Mononuclear cell (primary cell): ENCODE results near the gene FGB. TPM values are rescaled to one million over a fixed set of nuclear protein-coding genes. Genes with fewer than 3 reads are reported as not detected.

Experiments
- H3K27me3 ChIP-seq: 2 replicates; pipeline ENCODE4 v1.6.0; 2011; ENCODE audit warnings: low read length, control low read depth; ENCODE audit not compliant: insufficient read depth
- H3K4me1 ChIP-seq: 2 replicates; pipeline ENCODE4 v1.5.1; 2011; ENCODE audit warnings: mild to moderate bottlenecking, low read length, control low read depth; ENCODE audit not compliant: insufficient read depth
- H3K4me3 ChIP-seq: 2 replicates; pipeline ENCODE4 v1.5.1; 2011; ENCODE audit warnings: mild to moderate bottlenecking, low read length, moderate library complexity
- H3K9me3 ChIP-seq: 2 replicates; pipeline ENCODE4 v1.5.1; 2011; ENCODE audit warnings: low read depth, mild to moderate bottlenecking, control low read depth, low read length
- total RNA-seq: library from RNA; depleted of rRNA; stranded (reverse); fragments of >200 nt; gene quantifications from one replicate; pipeline ENCODE4 v1.2.3, GENCODE V29; 2012

The FGB gene
- total RNA-seq, 1 donor = not detected

- H3K27me3 ChIP-seq = peaks cover 15% of the 10 kb centered on the region
- H3K9me3 ChIP-seq = no peaks in the 10 kb centered on the region
- H3K4me1 ChIP-seq = no peaks in the 10 kb centered on the region
- no peak overlapping the region for H3K4me3 ChIP-seq
Measured at GRCh38 chr4:154602404-154603020, 39.7 kb downstream of the FGB start.

GRCh38 chr4:154603033-154603943, 40.5 kb downstream of the FGB start:
- H3K4me3 ChIP-seq = no peak overlapping the region
- no peaks in the 10 kb centered on the region for H3K4me1 ChIP-seq
- no peaks in the 10 kb centered on the region for H3K9me3 ChIP-seq
- peaks cover 15% of the 10 kb centered on the region for H3K27me3 ChIP-seq

GRCh38 chr4:154604696-154605200, 41.9 kb downstream of the FGB start:
- H3K27me3 ChIP-seq = peaks cover 18% of the 10 kb centered on the region
- H3K4me3 ChIP-seq = no peak overlapping the region
- no peaks in the 10 kb centered on the region for H3K4me1 ChIP-seq
- H3K9me3 ChIP-seq = no peaks in the 10 kb centered on the region

DNA sequence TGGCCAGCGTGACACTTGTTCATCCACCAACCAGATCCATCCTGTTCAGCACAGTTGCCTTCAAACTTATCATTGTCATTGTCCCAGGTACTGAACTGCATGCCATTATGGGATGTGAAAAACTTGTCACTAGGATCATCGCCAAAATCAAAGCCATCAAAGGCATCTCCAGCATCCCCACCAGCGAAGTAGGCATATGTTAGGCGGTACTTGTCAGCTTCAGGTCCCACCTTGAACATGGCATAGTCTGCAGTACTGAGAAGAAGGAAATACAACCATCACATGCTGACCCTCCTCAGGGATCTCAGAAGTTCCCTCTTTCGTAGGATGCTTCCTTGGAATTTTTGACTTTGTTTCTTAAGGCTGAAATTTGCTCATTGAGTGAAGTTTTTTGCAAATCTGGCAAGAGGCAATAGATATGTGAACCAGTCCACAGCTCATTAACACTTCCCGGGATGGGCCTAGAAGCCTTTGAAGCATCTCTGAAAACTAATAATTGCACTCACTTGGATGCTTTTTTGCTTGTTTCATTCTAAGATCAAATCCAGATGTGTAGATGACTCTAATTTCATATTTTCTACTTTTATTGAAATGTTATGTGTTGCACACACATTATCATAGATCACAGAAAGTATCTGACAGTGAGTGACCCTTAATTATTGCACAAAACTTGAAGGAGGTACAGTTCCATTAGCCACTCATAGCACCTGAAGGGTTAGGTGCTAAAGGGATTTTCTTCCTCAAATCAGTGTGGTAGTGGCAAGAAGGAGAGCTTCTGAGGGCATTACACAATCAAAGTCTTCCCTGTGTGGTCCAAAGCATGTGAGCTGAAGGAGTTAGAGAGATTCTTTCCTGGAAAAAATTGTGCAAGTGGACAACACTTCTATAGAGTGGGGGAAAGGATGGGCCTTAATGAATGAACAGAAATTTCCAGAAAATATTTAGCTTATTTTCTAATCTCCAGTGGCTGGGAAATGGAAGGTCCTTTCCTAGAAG, 44.2 kb downstream of the FGB start:
- Histone ChIP-seq H3K27me3 (peaks cover 14% of the 10 kb centered on the region), H3K4me3 (no peak overlapping the region)

DNA sequence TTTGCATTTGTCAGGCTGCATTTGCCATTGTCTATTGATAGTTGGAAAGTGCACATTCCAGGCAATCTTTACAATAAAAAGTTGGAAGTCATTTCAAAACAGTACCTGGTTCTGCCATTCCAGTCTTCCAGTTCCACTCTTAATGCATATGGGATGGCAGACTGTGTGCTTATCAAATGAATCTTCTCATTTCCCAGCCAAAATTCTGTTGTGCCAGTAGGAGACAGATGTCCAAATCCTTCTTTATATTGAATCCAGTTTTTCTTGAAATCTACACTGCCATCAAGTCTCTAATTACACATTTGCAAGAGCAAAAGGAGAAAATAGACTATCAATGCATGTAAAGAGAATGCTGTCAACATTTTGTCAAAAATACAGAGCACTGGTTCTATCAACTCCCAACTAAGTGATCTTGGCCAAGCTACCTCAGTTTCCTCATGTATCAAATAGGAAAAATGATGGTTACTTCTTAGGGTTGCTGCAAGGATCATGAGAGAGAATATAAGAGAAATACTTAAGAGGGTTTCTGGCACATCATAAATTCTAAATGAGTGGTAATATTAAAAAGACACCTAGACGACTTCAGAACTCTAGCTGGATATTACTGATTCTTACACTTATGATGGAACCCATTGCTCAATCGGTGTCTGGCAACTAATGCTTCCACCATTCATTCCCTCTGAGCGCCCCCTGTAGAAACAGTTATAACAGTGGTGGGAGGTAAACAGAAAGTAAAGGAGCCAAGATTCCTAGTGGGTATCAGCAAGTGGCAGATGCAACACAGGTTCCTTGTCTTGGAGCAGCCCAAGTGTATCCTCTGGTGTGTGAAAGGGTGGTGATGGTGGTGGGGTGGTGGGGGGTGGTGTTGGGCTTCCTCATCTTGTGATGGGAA, 45.8 kb downstream of the FGB start:
- no peak overlapping the region for H3K4me3 ChIP-seq
- peaks cover 10% of the 10 kb centered on the region for H3K27me3 ChIP-seq
- H3K4me1 ChIP-seq = no peaks in the 10 kb centered on the region
- no peaks in the 10 kb centered on the region for H3K9me3 ChIP-seq

More for the DNA sequence above, 44.2 kb downstream of the FGB start:
- no peaks in the 10 kb centered on the region for H3K9me3 ChIP-seq
- H3K4me1 ChIP-seq = no peaks in the 10 kb centered on the region

DNA sequence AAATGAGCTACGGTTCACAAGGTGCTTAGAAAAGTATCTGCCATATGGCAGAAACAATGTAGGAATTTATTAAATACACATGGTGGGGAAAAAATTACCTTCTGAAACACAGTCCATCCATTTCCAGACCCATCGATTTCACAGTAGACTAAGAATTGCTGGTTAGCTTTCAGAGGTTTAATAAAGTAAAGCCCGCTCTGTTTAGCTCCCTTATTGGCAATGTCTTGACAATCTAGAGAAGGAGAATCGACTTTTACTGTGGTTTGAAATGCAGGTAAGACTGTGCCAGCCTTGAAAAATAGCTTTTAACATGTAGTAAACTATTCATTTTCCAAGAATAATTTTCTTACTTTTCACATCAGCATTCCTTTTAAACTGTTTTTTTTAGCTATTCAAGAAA, 46.7 kb downstream of the FGB start:
- H3K4me1 ChIP-seq = no peaks in the 10 kb centered on the region
- no peaks in the 10 kb centered on the region for H3K9me3 ChIP-seq
- H3K27me3 ChIP-seq = peaks cover 10% of the 10 kb centered on the region
- H3K4me3 ChIP-seq = no peak overlapping the region

DNA sequence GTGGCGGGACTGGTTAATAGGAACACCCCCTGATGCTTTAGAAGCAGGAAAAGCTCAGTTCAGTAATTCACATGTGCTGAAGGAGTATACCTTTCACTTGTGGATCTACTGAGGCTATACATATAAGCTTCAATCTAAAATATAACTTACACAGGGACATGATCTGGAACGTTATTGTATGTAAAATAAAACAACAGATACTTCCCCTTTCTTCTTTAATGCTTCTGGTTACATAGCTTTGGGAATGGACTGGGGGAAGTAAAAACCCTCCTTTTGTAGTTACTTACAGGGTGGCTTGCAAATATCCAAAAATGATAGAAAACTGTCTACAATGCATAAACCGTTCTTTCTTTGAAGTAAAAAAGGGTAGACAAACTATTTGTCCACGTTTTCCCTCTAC, 47.8 kb downstream of the FGB start:
- Histone ChIP-seq H3K9me3 (no peaks in the 10 kb centered on the region), H3K4me1 (no peaks in the 10 kb centered on the region), H3K4me3 (no peak overlapping the region), H3K27me3 (peaks cover 6% of the 10 kb centered on the region)

DNA sequence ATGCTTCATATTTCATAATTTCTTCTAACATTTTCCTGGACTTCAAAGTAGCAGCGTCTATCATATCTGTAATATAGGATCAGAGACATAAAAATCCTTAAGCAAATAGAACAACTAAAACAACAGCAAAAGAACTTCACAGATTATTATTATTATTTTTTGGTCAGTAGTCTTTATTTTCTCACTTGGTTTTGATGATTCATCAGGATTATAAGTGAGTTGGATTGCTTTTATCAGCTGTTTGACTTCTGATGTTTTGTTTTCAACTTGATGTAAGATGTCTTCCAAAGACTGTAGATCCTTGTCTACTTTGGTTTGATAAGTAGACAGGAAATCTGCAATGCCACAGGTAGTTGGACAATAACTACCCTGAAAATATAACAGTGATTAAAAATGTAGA, 49.0 kb downstream of the FGB start:
- Histone ChIP-seq H3K4me3 (no peak overlapping the region), H3K9me3 (no peaks in the 10 kb centered on the region), H3K4me1 (no peaks in the 10 kb centered on the region), H3K27me3 (peaks cover 6% of the 10 kb centered on the region)

DNA sequence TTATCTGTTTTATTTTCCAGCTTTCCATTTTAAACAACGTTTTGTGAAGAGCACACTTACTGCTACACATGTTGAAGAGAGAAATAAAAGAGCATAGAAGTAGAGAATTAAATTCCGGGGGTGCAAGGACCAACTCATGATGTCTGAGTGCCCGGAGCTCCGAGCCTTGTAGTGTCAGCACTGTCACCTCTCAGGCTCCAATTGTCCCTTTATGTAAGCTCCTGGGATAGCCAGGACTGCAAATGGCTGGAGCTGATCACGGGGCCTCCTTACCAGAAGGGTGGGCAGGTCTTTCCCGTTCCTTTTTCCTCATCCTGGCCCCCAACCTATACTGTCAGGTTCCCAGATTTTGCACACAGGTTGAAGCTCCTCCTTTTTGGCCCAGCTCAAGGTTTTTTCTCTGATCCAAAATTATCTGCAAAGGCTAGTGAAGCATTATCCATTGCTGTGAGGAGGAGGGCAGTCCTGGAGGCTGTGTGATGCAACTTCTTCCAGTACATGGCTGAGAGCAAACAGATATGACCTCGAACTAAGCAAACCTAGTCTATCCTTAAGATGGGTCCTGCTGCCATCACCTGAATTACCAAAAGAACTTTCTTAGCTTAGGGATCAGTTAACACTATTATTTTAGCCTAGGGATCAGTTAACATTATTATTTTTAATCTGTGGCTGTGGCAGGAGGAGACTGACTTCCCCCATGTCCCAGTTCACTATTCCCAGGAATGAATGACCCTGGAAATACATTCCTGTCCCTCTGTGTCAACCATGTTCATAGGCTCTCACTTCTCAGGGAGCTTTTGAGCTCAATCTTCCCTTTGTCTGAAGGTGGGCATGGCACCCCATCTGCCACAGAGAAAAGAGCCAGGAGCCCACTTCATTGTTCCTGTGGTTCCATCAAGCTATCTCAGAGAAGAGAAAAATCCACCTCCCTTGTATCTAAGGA, 49.9 kb downstream of the FGB start, which contains the start of gene FGG:
FGG (minus strand) TSS at position 185 of the 943 bp plus-strand sequence; CDS start at position 138, 47 bp downstream.
- Histone ChIP-seq H3K4me1 (no peaks in the 10 kb centered on the region), H3K4me3 (no peak within 1 kb of the TSS), H3K27me3 (peaks cover 6% of the 10 kb centered on the region), H3K9me3 (no peaks in the 10 kb centered on the region)

- H3K9me3 ChIP-seq = no peaks in the 10 kb centered on the region
Measured at GRCh38 chr4:154614306-154614705, 51.5 kb downstream of the FGB start.

DNA sequence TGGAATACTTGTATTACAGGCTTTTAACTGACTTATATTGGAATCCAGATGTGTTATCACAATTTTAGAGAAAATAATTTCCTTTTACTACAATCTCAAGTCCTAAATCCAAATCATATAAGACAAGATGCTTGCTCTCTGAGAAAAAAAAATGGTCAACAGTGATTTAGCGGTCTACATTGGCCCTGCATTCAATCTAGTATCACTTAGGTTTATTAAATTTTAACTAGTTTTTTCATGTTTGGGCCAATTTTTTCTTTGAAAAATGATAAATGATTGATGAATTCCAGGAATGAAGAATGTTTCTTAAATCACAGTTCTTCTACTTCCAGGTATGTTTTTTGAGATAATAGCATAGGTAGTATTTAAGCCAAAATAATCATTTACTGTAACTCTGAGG, 52.4 kb downstream of the FGB start:
- no peak overlapping the region for H3K4me3 ChIP-seq
- H3K4me1 ChIP-seq = no peaks in the 10 kb centered on the region
- no peaks in the 10 kb centered on the region for H3K9me3 ChIP-seq
- peaks cover 2% of the 10 kb centered on the region for H3K27me3 ChIP-seq

More at GRCh38 chr4:154614306-154614705, 51.5 kb downstream of the FGB start:
- H3K4me1 ChIP-seq = no peaks in the 10 kb centered on the region
- H3K27me3 ChIP-seq = peaks cover 4% of the 10 kb centered on the region
- no peak overlapping the region for H3K4me3 ChIP-seq

DNA sequence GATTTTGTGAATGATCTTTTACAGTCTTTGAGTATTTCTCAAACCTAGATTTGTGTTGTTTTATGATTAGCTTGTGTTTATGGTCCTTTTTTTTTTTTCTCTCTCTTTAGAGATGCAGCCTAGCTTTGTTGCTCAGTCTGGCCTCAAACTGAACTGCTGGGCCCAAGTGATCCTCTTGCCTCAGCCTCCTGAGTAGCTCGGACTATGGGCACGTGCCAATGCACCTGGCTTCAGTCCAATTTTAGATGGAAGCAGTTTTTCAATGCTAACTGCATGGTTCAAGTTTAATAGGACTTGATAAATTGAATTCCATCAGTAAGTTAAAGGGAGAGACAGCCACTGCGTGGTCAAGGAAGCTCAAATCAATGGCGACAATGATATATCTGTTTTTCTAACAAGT, 53.5 kb downstream of the FGB start:
- no peaks in the 10 kb centered on the region for H3K9me3 ChIP-seq

DNA sequence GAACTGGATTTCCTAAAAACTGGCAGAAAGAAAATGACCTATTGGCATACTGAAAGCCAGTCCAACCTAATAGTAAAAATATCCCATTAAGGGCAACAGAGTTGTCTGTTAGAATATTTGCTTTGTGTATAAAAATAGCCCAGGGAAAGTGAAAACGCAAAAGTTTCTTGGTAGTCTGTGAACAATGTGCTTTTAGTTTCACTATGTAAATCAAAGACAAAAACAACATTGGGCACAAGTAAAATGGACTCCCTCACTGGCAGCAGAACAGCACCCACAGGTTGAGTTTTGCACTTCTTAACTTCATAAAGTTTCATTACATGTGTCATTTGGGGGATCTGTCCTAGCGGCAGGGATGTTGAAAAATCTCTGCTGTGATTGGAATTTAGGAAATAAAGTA, 53.9 kb downstream of the FGB start:
- H3K4me3 ChIP-seq = no peak overlapping the region
- H3K4me1 ChIP-seq = no peaks in the 10 kb centered on the region
- H3K27me3 ChIP-seq = no peaks in the 10 kb centered on the region
- H3K9me3 ChIP-seq = no peaks in the 10 kb centered on the region

More for the DNA sequence above, 53.5 kb downstream of the FGB start:
- Histone ChIP-seq H3K4me1 (no peaks in the 10 kb centered on the region), H3K27me3 (no peaks in the 10 kb centered on the region), H3K4me3 (no peak overlapping the region)
